ENCODE results near the gene AMOTL2.

DNA sequence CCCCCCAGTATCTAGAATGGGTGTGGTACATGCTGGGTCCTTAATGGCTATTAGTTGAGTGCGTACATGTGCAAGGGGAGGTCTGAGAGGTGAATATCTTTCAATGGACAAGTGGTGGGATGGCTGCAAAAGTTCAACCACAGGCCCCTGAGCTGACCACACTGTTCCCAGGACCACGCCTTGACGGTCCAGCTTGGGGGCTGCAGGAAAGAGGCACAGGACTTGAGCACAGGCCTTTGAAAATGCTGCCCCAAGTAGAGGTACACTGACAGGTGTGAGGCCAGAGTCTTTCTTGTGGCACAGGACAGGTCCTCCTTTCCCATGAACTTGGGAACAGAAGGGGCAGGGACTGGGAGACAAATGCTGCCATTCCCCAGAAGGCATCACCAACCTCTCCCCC is 24.0 kb downstream of the AMOTL2 start:
- TF ChIP-seq, protein P1, sequence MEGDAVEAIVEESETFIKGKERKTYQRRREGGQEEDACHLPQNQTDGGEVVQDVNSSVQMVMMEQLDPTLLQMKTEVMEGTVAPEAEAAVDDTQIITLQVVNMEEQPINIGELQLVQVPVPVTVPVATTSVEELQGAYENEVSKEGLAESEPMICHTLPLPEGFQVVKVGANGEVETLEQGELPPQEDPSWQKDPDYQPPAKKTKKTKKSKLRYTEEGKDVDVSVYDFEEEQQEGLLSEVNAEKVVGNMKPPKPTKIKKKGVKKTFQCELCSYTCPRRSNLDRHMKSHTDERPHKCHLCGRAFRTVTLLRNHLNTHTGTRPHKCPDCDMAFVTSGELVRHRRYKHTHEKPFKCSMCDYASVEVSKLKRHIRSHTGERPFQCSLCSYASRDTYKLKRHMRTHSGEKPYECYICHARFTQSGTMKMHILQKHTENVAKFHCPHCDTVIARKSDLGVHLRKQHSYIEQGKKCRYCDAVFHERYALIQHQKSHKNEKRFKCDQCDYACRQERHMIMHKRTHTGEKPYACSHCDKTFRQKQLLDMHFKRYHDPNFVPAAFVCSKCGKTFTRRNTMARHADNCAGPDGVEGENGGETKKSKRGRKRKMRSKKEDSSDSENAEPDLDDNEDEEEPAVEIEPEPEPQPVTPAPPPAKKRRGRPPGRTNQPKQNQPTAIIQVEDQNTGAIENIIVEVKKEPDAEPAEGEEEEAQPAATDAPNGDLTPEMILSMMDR (IDR thresholded peaks at IDR 0.05; ENCODE audit: poor library complexity) = no peak
- TF ChIP-seq EZH2 (IDR thresholded peaks at IDR 0.05; ENCODE audit: borderline replicate concordance) = no peak

Data from hepatocyte (in vitro differentiated cells).